NCI-H774 (cell line): ENCODE data around the gene WWTR1.

Source experiments
- DNase-seq: peaks from one replicate; lab custom pipeline; 2025; lab: John Stamatoyannopoulos, UW

The WWTR1 gene

DNA sequence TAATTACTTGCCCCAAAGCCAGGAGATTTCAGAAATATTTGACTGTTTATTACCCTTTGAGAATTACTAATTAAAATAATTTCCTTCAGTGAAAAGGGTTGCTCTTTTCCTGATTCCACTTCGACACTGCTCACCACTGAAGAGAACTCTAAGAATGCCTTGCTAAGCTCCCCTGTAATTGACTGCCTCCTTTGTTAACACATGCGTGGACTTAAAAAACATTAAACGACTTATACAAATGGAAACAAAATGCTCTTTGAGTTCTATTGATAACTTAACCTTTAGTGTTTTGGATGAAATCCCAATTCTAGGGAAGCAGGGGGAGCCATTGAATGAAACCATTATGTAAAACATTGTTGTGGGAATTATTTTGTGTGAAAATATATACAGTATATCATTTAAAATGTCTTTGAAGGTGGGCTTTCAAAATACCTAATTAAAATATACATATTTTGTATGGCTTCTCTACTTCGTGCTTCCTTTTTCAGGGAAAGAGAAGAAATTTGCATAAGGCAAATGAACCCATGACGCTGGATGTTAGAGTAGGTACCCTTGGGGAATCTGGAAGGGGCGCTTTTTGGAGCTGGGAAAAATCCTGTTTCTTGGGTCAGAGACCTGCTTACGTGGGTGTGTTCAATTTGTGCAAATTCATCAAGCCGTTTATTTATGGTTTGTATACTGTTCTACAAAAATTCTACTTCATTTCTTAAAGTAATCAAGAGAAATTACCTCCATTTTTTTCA lies 64.2 kb downstream of the WWTR1 start:
- no peak for DNase-seq

DNA sequence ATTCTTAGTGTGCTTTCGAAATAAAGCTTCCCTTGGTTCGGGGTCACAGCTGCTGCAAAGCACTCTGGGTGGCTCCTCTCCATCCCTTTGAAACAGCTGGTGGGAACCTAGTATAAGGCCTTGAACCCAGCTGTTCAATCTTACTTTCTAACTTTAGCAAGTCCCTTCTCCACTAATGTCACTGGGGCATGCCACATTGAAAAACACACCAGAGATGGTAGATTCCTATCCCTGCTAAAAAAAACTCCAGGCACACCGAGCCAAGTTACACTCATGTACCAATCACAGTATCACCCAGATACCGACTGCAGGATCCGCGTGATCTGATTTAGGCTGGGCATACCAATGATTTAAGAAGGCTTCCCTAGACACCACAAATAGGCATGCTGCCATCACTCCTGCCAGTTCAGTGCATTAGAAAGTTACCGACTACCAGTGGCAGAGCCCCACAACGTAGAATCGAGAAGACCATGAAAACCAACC lies 65.0 kb downstream of the WWTR1 start:
- no peak for DNase-seq

GRCh38 chr3:149590691-149591441 lies 67.0 kb downstream of the WWTR1 start:
- no peak for DNase-seq

DNA sequence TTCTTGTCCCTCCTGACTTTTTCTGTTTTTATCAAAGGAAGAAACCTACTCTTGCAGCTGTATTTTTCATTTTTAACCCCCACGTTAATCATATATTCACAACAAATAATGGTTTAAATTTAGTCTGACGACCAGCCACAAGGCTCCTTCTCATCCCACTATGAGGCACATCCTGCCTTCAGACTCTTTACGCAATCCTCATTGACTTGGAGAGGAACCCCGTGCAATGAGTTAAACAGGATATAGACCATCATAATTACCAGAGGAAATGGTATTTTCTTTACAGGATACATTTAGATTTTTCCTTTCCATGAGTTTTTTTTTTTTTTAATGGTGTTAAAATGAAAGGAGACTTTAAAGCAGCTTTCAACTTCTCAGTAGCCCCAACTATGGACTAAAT lies 68.5 kb downstream of the WWTR1 start:
- no peak for DNase-seq

DNA sequence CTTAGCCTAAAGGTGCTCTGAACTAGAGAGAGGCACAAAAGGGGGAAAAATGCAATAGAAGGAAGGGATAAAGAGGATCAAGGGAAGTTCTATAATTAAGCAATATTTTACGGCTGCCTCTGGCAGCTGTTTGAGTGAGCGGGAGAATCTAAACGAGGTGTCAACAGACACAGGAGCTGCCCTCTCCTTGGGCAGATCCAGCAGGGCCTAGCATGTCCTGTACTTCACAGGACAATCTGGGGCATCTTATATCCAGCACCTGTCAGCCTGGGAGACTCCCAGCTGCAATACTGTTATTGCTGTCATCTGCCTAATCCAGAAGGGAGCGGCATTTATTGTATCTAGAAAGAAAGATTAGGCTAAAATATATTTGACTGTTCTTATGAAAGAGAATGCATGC lies 68.9 kb downstream of the WWTR1 start:
- DNase-seq = no peak

- no peak for DNase-seq
Measured at GRCh38 chr3:149587383-149587782, 70.4 kb downstream of the WWTR1 start.

GRCh38 chr3:149586871-149587270 lies 71.0 kb downstream of the WWTR1 start:
- no peak for DNase-seq

DNA sequence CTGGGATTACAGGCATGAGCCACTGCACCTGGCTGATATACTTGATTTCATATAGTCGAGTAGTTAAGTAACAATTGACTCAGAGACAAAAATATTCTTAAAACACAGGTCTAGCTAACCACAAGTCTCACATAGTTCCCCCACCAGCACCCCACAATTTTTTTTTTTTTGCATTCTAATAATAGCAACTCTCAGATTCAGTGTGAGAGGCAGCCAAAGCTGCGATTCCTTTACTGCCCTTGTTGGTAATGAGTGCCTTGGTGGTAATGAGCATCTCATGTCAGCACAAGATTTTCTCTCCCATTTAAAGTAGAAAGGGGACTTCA lies 72.5 kb downstream of the WWTR1 start:
- no peak for DNase-seq

DNA sequence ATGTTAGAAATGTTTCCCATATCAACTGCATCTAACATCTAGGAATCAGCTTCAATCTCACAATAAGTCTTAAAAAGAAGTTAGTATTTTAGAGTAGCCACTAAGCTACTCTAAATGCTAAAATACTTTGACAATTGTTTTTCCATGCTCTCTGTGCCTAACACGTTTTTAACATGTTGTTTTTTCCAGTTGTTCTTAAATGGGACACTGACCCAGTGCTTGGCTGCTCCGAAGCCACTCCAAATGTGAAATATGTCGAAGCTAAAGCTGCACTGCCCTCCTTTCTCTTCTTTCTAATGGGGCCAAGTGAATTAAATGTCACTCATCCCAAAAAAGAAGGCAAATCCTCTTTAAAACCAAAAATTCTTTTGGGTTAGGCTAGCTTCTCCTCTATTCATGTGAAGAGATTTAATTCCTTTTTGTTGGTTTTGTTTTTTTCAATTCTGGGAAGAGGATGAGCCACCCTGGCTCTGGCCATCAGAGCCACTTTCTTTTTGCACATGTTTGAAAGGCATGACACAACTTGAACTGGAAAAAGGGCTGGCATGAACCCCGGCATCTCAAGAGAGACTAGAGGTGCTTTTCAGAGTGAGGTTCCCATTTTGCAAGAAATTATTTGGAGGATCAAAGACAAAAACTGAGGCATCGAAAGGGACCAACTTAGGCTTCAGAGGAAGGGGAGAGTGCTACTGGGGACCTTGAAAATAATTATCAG lies 73.7 kb downstream of the WWTR1 start:
- no peak for DNase-seq

DNA sequence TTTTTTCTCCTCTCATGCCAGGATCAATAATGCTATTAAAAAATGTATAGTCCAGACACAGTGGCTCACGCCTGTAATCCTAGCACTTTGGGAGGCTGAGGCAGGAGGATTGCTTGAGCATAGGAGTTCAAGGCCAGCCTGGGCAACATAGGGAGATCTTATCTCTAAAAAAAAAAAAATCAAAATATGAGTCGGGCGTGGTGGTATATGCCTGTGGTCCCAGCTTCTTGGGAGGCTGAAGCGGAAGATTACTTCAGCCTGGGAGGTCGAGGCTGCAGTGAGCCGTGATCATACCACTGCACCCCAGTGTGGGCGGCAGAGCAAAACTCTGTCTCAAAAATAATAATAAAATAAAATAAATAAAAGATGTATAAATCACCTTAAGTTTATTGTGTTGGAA lies 75.4 kb downstream of the WWTR1 start:
- no peak for DNase-seq

DNA sequence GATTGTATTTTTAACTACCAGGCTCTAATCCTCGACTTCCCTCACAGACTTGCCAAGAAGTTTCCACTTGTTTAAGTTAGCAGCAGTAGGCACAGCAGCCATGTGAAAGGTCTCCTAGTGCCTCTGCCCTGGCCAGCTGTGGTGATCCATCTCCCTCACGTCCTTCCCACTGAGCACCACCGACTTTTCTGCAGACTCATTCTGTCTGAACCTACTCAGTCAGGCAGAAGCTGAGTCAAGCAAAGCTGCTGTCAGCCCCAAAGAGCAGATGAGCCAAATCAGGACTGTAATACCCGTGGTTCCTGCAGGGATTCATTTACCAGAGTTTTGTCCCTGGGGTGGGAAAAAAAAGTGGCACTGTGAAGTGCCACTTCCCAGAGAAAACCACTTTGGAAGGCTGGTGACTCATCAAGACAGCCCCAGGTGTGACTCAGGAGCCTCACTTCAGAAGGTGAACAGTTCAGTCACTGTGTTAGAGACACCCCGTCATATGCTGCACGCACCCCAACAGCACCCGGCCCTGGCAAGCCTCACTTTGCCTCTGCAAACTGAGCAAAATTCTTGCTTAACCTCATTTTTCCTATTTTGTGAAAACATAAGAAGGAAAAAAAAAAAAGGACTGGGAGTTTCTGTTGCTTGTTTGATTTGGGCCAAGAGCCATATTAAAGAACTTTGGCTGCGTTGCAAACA lies 76.0 kb downstream of the WWTR1 start:
- DNase-seq = no peak

DNA sequence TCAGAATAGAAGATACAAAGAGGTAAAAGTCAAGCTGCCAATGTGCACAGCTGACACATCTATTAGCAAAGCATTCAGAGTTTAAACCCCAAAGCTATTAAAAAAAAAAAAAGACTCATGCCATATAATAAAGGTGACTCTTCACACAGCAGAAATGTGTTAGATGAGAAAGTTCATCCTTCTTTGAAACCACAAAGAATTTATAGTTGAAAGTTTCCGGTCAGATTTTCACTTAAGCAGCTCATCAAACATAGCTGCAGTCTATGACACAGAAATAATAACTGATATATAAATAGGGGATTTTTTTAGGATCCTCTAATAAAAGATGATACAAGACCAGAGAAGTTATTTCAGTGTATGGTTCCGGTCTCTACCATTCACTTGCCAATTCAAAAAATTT lies 76.6 kb downstream of the WWTR1 start:
- DNase-seq = no peak

DNA sequence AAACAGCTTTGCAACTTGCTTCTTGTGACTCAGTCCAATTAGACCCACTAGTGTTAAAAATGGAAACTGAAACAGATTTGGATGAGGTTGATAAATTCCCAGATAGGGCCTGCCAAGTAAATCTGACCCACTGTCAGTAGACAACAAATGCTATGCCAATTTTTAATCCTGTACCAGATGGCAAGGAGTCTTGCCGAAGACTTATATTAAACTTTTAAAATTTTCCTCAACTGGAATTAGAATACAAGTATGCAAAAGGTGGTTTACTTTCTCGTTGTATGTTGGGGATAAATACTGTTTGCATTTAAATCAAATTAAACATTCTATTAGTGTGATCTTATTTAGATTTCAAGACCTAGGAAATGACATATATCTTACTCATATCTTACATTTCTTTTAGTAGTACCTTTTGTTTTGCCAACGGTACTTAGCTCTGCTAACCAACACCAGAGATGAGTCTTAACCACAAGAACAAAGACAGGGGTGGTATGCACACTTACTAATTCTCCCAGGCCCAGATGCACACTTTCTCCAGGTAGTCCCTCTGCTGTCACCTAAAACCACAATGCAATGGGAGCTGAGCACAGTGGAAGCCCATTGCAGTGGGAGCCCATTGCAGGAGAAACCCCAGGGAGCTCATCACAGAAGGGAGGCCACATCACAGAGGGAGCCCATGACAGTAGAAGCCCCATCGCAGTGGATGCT lies 77.8 kb downstream of the WWTR1 start:
- DNase-seq = no peak

- no peak for DNase-seq
Measured at GRCh38 chr3:149579161-149579560, 78.7 kb downstream of the WWTR1 start.

DNA sequence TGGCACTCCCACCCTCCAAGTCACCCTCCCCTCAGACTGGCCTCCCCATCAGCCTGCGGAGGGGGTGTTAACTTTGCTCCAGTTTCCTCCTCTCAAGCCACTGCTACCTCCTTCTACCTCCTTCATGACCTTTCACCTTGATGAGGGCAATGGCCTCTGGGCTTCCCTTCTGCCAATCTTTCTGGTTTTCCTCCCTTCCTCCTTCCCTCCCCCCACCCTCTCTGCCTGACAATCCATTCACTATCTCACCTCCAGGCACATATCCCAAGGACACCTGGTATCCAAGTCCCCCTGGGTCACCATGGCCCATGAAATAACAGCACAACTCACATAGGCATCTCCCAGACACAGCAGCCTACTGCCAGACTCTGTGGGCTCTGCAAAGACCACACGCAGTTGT lies 80.0 kb downstream of the WWTR1 start:
- DNase-seq = no peak

DNA sequence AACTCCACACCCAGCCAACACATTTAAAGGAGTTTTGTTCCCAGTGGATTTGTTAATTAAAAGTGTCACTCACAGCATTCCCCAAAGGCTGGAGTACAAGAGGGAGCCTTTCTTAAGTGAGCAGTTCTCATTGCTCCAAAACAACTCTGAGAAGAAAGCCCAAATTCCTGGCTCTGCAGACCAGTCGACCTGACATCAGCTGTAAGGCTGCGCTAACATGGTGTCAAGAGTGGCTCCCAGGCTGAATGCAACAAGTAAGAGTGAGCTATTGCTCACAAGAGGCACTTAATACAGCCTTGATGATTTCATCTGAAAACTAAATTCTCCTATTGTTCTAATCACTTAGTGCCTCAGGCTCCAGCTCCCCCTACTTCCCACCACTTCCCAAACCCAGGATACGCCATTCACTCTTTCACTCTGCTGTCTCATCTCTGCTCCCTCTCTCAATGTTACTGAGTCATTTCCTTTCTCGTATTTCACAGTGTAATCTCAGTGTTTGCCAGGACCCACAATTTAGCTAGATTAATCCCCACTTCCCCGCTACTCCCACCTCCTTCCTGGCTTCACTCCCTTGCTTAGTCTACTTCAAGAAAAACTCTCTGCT lies 81.8 kb downstream of the WWTR1 start:
- no peak for DNase-seq

- DNase-seq = no peak
Measured at GRCh38 chr3:149575213-149575960, 82.4 kb downstream of the WWTR1 start.

GRCh38 chr3:149572796-149573414 lies 84.9 kb downstream of the WWTR1 start:
- no peak for DNase-seq

DNA sequence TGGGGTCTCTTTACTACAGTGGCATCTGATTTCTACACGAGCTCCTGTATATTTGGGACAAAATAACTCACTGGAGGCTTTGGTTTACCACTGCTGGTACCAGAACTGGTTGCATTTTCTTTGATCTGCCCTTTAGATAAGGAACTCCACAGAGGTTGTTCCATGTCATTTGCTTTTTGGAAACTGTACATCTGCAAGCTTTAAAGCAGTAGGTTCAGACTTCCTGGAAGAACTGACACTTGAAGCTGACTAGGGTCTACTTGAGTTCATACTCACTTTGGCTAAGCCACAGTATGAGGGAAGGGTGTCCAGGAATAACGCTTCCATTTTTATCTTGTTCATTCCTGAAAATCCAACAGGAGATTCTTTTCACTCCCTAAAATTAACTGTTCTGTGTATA lies 86.4 kb downstream of the WWTR1 start:
- DNase-seq = no peak

GRCh38 chr3:149570016-149570415 lies 87.8 kb downstream of the WWTR1 start:
- no peak for DNase-seq
